NCI-H345 (cell line): Measurements from ENCODE around the gene EML1.

Experiments used
- DNase-seq: peaks from one replicate; lab custom pipeline; 2025; lab: John Stamatoyannopoulos, UW

Gene EML1

GRCh38 chr14:99907761-99908652 lies 114.8 kb downstream of the EML1 start:
- DNase-seq = no peak

GRCh38 chr14:99908653-99909250 lies 115.5 kb downstream of the EML1 start:
- no peak for DNase-seq

- DNase-seq = no peak
These were observed 116.4 kb downstream of the EML1 start for GRCh38 chr14:99909513-99910064.

GRCh38 chr14:99910337-99911309 lies 117.4 kb downstream of the EML1 start:
- DNase-seq = no peak

GRCh38 chr14:99915305-99916090 lies 122.3 kb downstream of the EML1 start:
- no peak for DNase-seq

- no peak for DNase-seq
These were observed 122.8 kb downstream of the EML1 start for GRCh38 chr14:99916091-99916383.

GRCh38 chr14:99918781-99919180 lies 125.6 kb downstream of the EML1 start:
- DNase-seq = no peak

GRCh38 chr14:99921425-99921824 lies 128.2 kb downstream of the EML1 start:
- DNase-seq = no peak

- DNase-seq = no peak
These were observed 131.2 kb downstream of the EML1 start for GRCh38 chr14:99924379-99924778.

GRCh38 chr14:99925471-99925870 lies 132.3 kb downstream of the EML1 start:
- DNase-seq = no peak

GRCh38 chr14:99928963-99929362 lies 135.8 kb downstream of the EML1 start:
- no peak for DNase-seq

- no peak for DNase-seq
These were observed 136.4 kb downstream of the EML1 start for GRCh38 chr14:99929601-99930000.

- DNase-seq = no peak
These were observed 137.4 kb downstream of the EML1 start for GRCh38 chr14:99930420-99931274.

GRCh38 chr14:99931308-99931707 lies 138.1 kb downstream of the EML1 start:
- no peak for DNase-seq

- DNase-seq = no peak
These were observed 142.8 kb downstream of the EML1 start for GRCh38 chr14:99936056-99936455.

- DNase-seq = no peak
These were observed 143.7 kb downstream of the EML1 start for GRCh38 chr14:99936738-99937474.

GRCh38 chr14:99937475-99938244 lies 144.4 kb downstream of the EML1 start:
- DNase-seq = no peak

- no peak for DNase-seq
These were observed 145.2 kb downstream of the EML1 start for GRCh38 chr14:99938376-99938775.

GRCh38 chr14:99938896-99939295 lies 145.7 kb downstream of the EML1 start:
- DNase-seq = no peak
